ENCODE measurements around the gene FREM1.

FREM1 gene

GRCh38 chr9:14811844-14812243 lies 98.4 kb downstream of the FREM1 start:
- Histone ChIP-seq H3K4me1 (ENCODE audit: control insufficient read depth in 2 of 2, insufficient read depth in 1 of 2, low read depth in 1 of 2, low read length in 2 of 2) (no peaks in the 10 kb centered on the region), H4K91ac (ENCODE audit: low read depth, low read length, poor library complexity) (no peak overlapping the region), H3K9ac (ENCODE audit: low read depth, low read length, poor library complexity) (no peak overlapping the region), H2AFZ (ENCODE audit: low read length) (no peak overlapping the region), H3K36me3 (replicated peaks in 1 of 2; ENCODE audit: control insufficient read depth in 2 of 2, insufficient read depth in 2 of 2, low read length in 2 of 2) (peaks cover 0 to 100% of the 10 kb centered on the region in 2 donors), H2AK5ac (ENCODE audit: low read depth, low read length) (no peak overlapping the region), H3K4me3 (ENCODE audit: low read length in 2 of 2) (no peak overlapping the region), H3K27ac (replicated peaks; ENCODE audit: low read length) (no peak overlapping the region), H3K79me1 (ENCODE audit: low read depth, low read length) (no peaks in the 10 kb centered on the region), H4K8ac (ENCODE audit: low read depth, low read length) (no peak overlapping the region), H3K9me3 (replicated peaks in 1 of 2; ENCODE audit: control insufficient read depth in 2 of 2, insufficient read depth in 1 of 2, low read depth in 1 of 2, low read length in 2 of 2) (peaks cover 0 to 2% of the 10 kb centered on the region in 2 donors), H3K14ac (ENCODE audit: low read length) (no peak overlapping the region), H2BK5ac (ENCODE audit: low read length) (no peak overlapping the region), H3K23ac (ENCODE audit: low read depth, low read length, poor library complexity) (no peak overlapping the region), H3K18ac (ENCODE audit: low read length) (no peak overlapping the region), H3K27me3 (ENCODE audit: control insufficient read depth in 3 of 3, insufficient read depth in 3 of 3, low read depth in 1 of 3, low read length in 3 of 3) (no peaks in the 10 kb centered on the region), H2BK120ac (ENCODE audit: low read depth, low read length) (no peak overlapping the region), H3K4ac (ENCODE audit: low read length) (no peak overlapping the region), H2BK15ac (ENCODE audit: low read length) (no peak overlapping the region), H3K4me2 (ENCODE audit: insufficient read depth, low read length, poor library complexity, severe bottlenecking) (no peak overlapping the region), H2BK12ac (ENCODE audit: low read length) (no peak overlapping the region)
- DNase-seq (ENCODE audit: low spot score): no peak

- Histone ChIP-seq H2AK5ac (ENCODE audit: low read depth, low read length) (no peak overlapping the region), H3K4me2 (ENCODE audit: insufficient read depth, low read length, poor library complexity, severe bottlenecking) (no peak overlapping the region), H3K79me1 (ENCODE audit: low read depth, low read length) (no peaks in the 10 kb centered on the region), H2BK15ac (ENCODE audit: low read length) (no peak overlapping the region), H3K18ac (ENCODE audit: low read length) (no peak overlapping the region), H3K27ac (replicated peaks; ENCODE audit: low read length) (no peak overlapping the region), H3K9ac (ENCODE audit: low read depth, low read length, poor library complexity) (no peak overlapping the region), H4K91ac (ENCODE audit: low read depth, low read length, poor library complexity) (no peak overlapping the region), H3K27me3 (ENCODE audit: control insufficient read depth in 3 of 3, insufficient read depth in 3 of 3, low read depth in 1 of 3, low read length in 3 of 3) (no peaks in the 10 kb centered on the region), H3K9me3 (replicated peaks in 1 of 2; ENCODE audit: control insufficient read depth in 2 of 2, insufficient read depth in 1 of 2, low read depth in 1 of 2, low read length in 2 of 2) (peaks cover 0 to 2% of the 10 kb centered on the region in 2 donors), H4K8ac (ENCODE audit: low read depth, low read length) (no peak overlapping the region), H3K36me3 (replicated peaks in 1 of 2; ENCODE audit: control insufficient read depth in 2 of 2, insufficient read depth in 2 of 2, low read length in 2 of 2) (peaks cover 0 to 95% of the 10 kb centered on the region in 2 donors), H3K4me3 (ENCODE audit: low read length in 2 of 2) (no peak overlapping the region), H3K4me1 (ENCODE audit: control insufficient read depth in 2 of 2, insufficient read depth in 1 of 2, low read depth in 1 of 2, low read length in 2 of 2) (no peaks in the 10 kb centered on the region), H3K23ac (ENCODE audit: low read depth, low read length, poor library complexity) (no peak overlapping the region), H2AFZ (ENCODE audit: low read length) (no peak overlapping the region), H2BK12ac (ENCODE audit: low read length) (no peak overlapping the region), H3K14ac (ENCODE audit: low read length) (no peak overlapping the region), H2BK120ac (ENCODE audit: low read depth, low read length) (no peak overlapping the region), H3K4ac (ENCODE audit: low read length) (no peak overlapping the region), H2BK5ac (ENCODE audit: low read length) (no peak overlapping the region)
- no peak for DNase-seq (ENCODE audit: low spot score)
- WGBS, 2 donors (ENCODE audit: extremely low coverage in 2 of 2, insufficient read length in 2 of 2, insufficient replicate concordance in 1 of 2): no CpG with 5 or more reads among the region's 6 CpGs
Measured at GRCh38 chr9:14806941-14807520, 103.2 kb downstream of the FREM1 start.

DNA sequence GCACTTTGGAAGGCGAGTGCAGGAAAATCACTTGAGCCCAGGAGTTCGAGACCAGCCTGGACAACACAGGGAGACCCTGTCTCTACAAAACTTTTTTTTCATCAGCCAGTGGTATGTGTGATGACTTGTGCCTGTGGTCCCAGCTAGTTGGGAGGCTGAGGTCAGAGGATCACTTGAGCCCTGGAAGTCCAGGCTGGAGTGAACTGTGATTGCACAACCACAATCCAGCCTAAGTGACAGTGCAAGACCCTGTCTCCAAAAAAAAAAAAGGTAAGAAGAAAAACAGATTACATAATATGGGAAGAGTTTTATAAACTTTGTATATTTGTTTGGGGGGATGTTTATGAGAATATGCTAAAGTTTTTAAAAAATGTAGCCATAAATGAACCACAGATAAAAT lies 111.2 kb downstream of the FREM1 start:
- Histone ChIP-seq H4K8ac (ENCODE audit: low read depth, low read length) (no peak overlapping the region), H2BK5ac (ENCODE audit: low read length) (no peak overlapping the region), H2BK120ac (ENCODE audit: low read depth, low read length) (no peak overlapping the region), H3K27ac (replicated peaks; ENCODE audit: low read length) (no peak overlapping the region), H3K27me3 (ENCODE audit: control insufficient read depth in 3 of 3, insufficient read depth in 3 of 3, low read depth in 1 of 3, low read length in 3 of 3) (no peaks in the 10 kb centered on the region), H3K23ac (ENCODE audit: low read depth, low read length, poor library complexity) (no peak overlapping the region), H3K9ac (ENCODE audit: low read depth, low read length, poor library complexity) (no peak overlapping the region), H2AK5ac (ENCODE audit: low read depth, low read length) (no peak overlapping the region), H2BK12ac (ENCODE audit: low read length) (no peak overlapping the region), H2BK15ac (ENCODE audit: low read length) (no peak overlapping the region), H3K4me1 (ENCODE audit: control insufficient read depth in 2 of 2, insufficient read depth in 1 of 2, low read depth in 1 of 2, low read length in 2 of 2) (no peaks in the 10 kb centered on the region), H2AFZ (ENCODE audit: low read length) (no peak overlapping the region), H3K4ac (ENCODE audit: low read length) (no peak overlapping the region), H3K36me3 (replicated peaks in 1 of 2; ENCODE audit: control insufficient read depth in 2 of 2, insufficient read depth in 2 of 2, low read length in 2 of 2) (peaks cover 0 to 92% of the 10 kb centered on the region in 2 donors), H3K14ac (ENCODE audit: low read length) (no peak overlapping the region), H3K18ac (ENCODE audit: low read length) (no peak overlapping the region), H3K4me2 (ENCODE audit: insufficient read depth, low read length, poor library complexity, severe bottlenecking) (no peak overlapping the region), H3K79me1 (ENCODE audit: low read depth, low read length) (no peaks in the 10 kb centered on the region), H3K9me3 (replicated peaks in 1 of 2; ENCODE audit: control insufficient read depth in 2 of 2, insufficient read depth in 1 of 2, low read depth in 1 of 2, low read length in 2 of 2) (no peaks in the 10 kb centered on the region), H3K4me3 (ENCODE audit: low read length in 2 of 2) (no peak overlapping the region), H4K91ac (ENCODE audit: low read depth, low read length, poor library complexity) (no peak overlapping the region)
- no CpG with 5 or more reads among the region's 2 CpGs for WGBS, 2 donors (ENCODE audit: extremely low coverage in 2 of 2, insufficient read length in 2 of 2, insufficient replicate concordance in 1 of 2)
- no peak for DNase-seq (ENCODE audit: low spot score)

- Histone ChIP-seq H2AFZ (ENCODE audit: low read length) (no peak overlapping the region), H3K4ac (ENCODE audit: low read length) (no peak overlapping the region), H2BK15ac (ENCODE audit: low read length) (no peak overlapping the region), H2BK12ac (ENCODE audit: low read length) (no peak overlapping the region), H3K27ac (replicated peaks; ENCODE audit: low read length) (no peak overlapping the region), H4K91ac (ENCODE audit: low read depth, low read length, poor library complexity) (no peak overlapping the region), H3K4me3 (ENCODE audit: low read length in 2 of 2) (no peak overlapping the region), H3K4me1 (ENCODE audit: control insufficient read depth in 2 of 2, insufficient read depth in 1 of 2, low read depth in 1 of 2, low read length in 2 of 2) (no peaks in the 10 kb centered on the region), H3K23ac (ENCODE audit: low read depth, low read length, poor library complexity) (no peak overlapping the region), H2BK120ac (ENCODE audit: low read depth, low read length) (no peak overlapping the region), H3K14ac (ENCODE audit: low read length) (no peak overlapping the region), H3K4me2 (ENCODE audit: insufficient read depth, low read length, poor library complexity, severe bottlenecking) (no peak overlapping the region), H2BK5ac (ENCODE audit: low read length) (no peak overlapping the region), H4K8ac (ENCODE audit: low read depth, low read length) (no peak overlapping the region), H3K36me3 (replicated peaks in 1 of 2; ENCODE audit: control insufficient read depth in 2 of 2, insufficient read depth in 2 of 2, low read length in 2 of 2) (peaks cover 0 to 95% of the 10 kb centered on the region in 2 donors), H3K9ac (ENCODE audit: low read depth, low read length, poor library complexity) (no peak overlapping the region), H2AK5ac (ENCODE audit: low read depth, low read length) (no peak overlapping the region), H3K9me3 (replicated peaks in 1 of 2; ENCODE audit: control insufficient read depth in 2 of 2, insufficient read depth in 1 of 2, low read depth in 1 of 2, low read length in 2 of 2) (no peaks in the 10 kb centered on the region), H3K79me1 (ENCODE audit: low read depth, low read length) (no peaks in the 10 kb centered on the region), H3K27me3 (ENCODE audit: control insufficient read depth in 3 of 3, insufficient read depth in 3 of 3, low read depth in 1 of 3, low read length in 3 of 3) (no peaks in the 10 kb centered on the region), H3K18ac (ENCODE audit: low read length) (no peak overlapping the region)
- no peak for DNase-seq (ENCODE audit: low spot score)
- WGBS, 2 donors (ENCODE audit: extremely low coverage in 2 of 2, insufficient read length in 2 of 2, insufficient replicate concordance in 1 of 2): no CpG with 5 or more reads among the region's 1 CpG
Measured at GRCh38 chr9:14797435-14797834, 112.8 kb downstream of the FREM1 start.

Measured in neuronal stem cell (in vitro differentiated cells).